ENCODE data around the gene CRY2.
"Not testable (repeated sequence)": the region's sequence is repeated elsewhere in the genome, so short reads cannot be mapped to it uniquely, and the experiment has no call there.

The CRY2 gene

GRCh38 chr11:45900916-45901617 lies 53.8 kb downstream of the CRY2 start:
- no peak for DNase-seq

- no peak for DNase-seq
Observed at GRCh38 chr11:45901626-45902025, 54.4 kb downstream of the CRY2 start.

GRCh38 chr11:45902452-45903380 lies 55.4 kb downstream of the CRY2 start:
- DNase-seq, result no peak

- no peak for DNase-seq
Observed at GRCh38 chr11:45904309-45904915, 57.1 kb downstream of the CRY2 start.

GRCh38 chr11:45905095-45905494 lies 57.8 kb downstream of the CRY2 start:
- DNase-seq, result no peak

- not testable (repeated sequence) for DNase-seq
Observed at GRCh38 chr11:45905576-45905975, 58.3 kb downstream of the CRY2 start.

- DNase-seq, result no peak
Observed at GRCh38 chr11:45906096-45906682, 58.9 kb downstream of the CRY2 start.

- no peak for DNase-seq
Observed at GRCh38 chr11:45906965-45907611, 59.8 kb downstream of the CRY2 start, which contains the start of gene FREY1. Gene FREY1, minus strand, starts transcription at chr11:45907271. Its CDS starts 26 bp downstream, at chr11:45907245.

GRCh38 chr11:45907911-45908370 lies 60.7 kb downstream of the CRY2 start:
- DNase-seq, result no peak

- no peak for DNase-seq
Observed at GRCh38 chr11:45909594-45910475, 62.6 kb downstream of the CRY2 start.

- DNase-seq, result no peak
Observed at GRCh38 chr11:45910623-45911022, 63.3 kb downstream of the CRY2 start.

GRCh38 chr11:45913514-45913913 lies 66.2 kb downstream of the CRY2 start:
- DNase-seq, result no peak

GRCh38 chr11:45913942-45914635 lies 66.8 kb downstream of the CRY2 start:
- no peak for DNase-seq

- no peak for DNase-seq
Observed at GRCh38 chr11:45915446-45915845, 68.2 kb downstream of the CRY2 start.

GRCh38 chr11:45917286-45917622 lies 70.0 kb downstream of the CRY2 start:
- no peak for DNase-seq

GRCh38 chr11:45917623-45918330 lies 70.5 kb downstream of the CRY2 start, which contains the start of gene PEX16:
Gene PEX16, minus strand, starts transcription at chr11:45917877. Its CDS starts 66 bp downstream, at chr11:45917811.
- DNase-seq, result peak; percentile 92

- peak; percentile 53 for DNase-seq
Observed at GRCh38 chr11:45918331-45918941, 71.2 kb downstream of the CRY2 start.

- no peak for DNase-seq
Observed at GRCh38 chr11:45918962-45919675, 71.8 kb downstream of the CRY2 start.

Measured in NCI-H2107 (cell line).